Activated gamma-delta T cell (primary cell): Measurements from ENCODE around the gene ZBTB16.

ENCODE experiments used
- DNase-seq: peaks from one replicate; lab custom pipeline; 2025; lab: John Stamatoyannopoulos, UW

ZBTB16 gene

DNA sequence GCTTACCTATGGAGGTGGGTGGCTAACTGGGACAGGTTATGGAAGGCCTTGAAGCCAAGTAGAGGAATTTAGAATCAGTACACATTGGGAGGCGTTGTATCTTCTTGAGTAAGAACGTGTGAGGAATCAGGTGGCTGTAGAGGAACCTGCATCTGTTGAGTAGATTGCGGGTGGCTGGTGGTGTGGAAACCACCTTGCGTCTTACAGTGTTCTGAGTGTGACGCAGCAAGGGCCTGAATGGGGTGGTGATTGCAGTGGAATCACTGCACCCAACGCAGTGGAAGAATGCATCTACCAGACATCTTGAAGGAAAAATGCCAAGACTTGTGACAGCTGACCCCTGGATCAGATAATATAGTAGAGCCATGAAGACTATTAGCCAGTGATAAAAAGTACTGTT lies 125.9 kb downstream of the ZBTB16 start:
- DNase-seq, result no peak

DNA sequence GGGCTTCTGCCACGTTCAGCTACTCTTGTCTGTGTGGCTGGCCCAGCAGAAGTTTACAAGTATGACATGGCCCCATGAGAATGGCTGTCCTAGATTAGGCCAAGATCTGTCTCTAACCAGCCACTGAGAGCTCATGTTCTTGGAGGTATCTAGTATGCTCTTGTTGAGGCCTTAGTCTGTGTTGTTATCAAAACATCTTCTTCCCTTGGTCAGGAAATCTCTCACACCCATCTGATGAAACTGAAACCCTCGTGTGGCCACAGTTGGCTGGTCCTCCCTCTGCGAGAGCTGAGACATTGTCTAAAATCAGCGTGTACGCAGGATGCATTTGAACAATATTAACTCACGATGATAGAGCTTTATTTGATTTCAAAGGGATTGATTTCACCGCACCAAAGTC lies 127.7 kb downstream of the ZBTB16 start:
- DNase-seq, result no peak

DNA sequence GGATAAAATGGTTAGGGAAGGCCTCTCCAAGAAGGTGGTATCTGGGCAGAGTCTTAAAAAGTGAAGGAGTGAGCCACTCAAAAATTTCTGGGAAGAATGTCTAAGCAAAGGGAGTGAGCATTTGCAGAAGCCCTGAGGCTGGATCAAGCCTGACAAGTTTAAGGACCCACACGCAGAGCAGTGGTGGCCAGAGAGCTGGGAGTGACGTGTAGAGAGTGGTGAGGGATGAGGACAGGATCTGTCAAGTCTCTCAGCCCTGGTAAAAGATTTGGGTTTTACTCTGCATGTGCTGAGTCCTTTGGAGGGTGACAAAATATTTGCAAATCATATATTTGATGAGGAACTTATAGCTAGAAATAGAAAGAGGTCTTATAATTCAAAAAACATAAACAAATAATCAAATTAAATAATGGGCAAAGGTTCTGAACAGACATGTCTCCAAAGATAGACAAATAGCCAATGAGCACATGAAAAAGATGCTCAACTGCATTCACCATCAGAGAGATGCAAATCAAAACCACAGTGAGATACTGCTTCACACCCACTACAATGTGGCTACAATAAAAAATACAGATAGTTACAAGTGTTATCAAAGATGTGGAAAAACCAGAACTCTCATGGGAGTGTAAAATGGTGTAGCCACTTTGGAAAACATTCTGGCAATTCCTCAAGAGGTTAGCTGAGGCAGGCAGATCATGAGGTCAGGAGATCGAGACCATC lies 129.5 kb downstream of the ZBTB16 start:
- no peak for DNase-seq

DNA sequence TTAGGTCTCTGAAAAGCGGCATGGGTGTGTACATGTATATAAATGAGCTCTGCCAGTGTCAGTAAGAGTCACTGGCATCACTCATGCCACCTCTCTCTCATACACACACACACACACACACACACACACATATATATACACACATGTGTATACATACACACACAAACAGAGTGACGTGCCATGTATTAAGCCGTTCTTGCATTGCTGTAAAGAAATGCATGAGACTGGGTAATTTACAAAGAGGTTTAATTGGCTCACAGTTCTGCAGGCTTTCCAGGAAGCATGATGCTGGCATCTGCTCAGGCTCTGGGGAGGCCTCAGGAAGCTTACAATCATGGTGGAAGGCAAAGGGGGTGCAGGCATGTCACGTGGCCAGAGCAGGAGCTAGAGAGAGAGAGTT lies 131.1 kb downstream of the ZBTB16 start:
- DNase-seq, result no peak

DNA sequence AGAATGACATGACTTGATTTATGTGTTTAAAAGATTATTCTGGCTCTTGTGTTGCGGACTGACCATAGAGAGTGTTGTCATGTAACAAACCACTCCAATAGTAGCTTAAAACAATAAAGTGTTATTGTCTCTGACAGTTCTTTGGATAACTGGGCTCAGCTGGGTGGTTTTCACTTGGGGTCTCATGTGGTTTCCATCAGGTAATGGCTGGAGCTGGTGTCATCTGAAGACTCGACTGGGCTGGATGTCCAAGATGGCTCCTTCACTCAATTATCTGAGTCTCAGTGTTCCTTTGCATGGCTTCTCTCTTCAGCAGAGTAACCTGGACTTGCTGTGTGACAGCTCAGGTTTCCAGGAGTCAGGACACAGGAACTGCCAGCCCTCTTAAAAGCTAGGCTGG lies 132.4 kb downstream of the ZBTB16 start:
- DNase-seq, result no peak

DNA sequence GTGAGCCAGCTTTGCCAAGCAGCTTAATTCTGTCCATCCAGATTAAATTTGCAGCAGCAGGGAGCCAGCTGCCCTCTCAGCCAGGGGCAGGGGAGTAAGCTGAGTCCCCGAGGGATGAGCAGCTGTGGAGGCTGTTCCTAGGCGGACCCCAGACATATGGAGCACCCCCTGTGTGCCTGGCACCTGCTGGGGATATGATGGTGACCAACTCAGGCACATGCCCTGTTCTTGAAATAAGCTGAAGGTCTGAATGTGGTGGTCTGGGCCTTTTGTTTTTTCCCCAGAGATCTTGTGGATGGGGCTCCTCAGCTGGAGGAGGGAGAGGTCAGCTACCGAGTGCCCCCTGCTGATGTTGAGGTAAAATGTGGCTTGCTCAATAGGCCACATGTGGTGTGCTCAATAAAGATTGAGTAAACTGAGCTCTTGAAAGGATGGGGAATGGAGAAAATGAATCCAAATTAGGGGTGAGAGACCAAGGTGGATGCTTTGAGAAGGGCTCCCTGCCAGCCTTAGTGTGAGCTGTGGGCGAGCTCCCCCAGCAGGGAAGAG lies 133.4 kb downstream of the ZBTB16 start:
- no peak for DNase-seq

DNA sequence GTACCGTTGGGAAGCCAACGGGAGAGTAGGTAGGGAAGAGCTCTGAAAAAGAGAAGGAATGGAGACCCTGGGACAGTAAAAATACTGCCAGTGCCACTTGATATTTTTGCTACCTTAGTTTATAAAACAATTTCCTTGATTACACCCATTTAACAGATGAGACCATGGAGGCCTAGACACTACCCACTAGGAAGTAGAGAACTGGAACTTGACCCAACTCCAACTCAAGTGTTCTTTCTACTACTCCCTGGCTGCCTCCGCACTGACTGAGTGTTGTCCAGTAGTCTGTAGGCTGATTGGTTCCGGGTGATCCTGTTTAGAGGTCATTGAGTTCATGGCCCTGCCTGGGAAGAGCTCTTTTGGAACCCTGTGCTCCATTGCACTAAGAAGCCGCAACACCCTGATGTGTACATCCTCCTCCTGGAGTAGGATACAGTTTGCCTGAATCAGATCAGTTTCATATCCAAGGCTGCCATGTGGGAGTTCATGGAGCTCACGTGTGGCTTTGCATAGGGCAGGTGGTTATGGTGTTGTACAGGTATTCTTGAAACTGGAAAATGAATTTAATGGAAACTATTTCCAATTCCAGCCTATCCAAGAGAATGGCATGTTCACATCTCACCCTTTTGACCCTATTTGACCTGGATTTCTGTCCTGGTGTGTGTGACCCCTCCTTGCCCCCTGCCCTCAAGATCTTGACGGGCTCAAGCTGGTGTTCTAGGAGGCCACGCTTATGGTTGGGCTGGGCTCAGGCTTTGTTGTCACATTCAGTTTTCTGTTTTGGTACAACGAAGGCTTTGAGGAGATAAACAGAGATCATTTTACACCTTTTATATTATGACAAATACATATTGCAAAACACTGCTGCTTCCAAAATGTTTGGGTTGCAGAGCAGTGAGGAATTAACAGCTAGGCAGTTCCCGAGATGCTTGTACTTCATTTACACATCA lies 134.5 kb downstream of the ZBTB16 start:
- DNase-seq, result no peak

DNA sequence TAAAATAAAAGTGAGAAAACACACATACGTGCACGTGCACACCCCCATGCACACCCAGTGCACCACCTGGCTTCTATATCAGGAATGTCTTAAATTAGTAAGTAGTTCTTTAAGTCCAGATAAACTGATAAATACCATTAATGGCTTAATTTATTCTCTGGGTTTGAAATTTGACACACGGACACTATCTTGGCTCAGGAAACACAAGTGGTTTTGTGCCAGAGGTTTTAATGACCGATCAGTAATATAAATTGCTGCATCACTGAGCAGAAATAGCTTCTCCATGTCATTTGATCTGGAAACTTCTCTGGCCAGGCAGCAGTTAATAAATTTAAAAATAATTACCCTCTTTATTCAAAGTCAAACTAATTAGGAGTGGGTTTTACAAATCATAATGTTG lies 135.2 kb downstream of the ZBTB16 start:
- no peak for DNase-seq

DNA sequence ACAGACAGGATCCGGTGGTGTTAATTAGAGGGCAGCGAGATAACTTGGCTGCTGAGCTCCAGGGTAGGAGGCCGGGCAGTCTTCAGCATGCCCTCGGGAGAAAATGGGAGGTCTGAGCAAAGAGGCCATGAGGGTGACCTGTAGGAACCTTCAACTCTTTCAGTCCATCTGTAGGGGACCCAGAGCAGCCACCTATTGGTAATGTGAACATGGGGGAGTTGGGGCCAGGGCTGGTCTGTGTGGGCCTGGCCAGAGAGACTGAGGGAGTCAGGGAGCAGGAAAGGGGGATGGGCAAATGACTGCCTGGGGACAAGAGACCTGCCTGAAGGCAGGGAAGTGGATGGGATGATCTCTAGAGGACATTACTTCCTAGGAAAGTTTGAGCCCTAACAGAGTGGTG lies 135.6 kb downstream of the ZBTB16 start:
- DNase-seq, result no peak

DNA sequence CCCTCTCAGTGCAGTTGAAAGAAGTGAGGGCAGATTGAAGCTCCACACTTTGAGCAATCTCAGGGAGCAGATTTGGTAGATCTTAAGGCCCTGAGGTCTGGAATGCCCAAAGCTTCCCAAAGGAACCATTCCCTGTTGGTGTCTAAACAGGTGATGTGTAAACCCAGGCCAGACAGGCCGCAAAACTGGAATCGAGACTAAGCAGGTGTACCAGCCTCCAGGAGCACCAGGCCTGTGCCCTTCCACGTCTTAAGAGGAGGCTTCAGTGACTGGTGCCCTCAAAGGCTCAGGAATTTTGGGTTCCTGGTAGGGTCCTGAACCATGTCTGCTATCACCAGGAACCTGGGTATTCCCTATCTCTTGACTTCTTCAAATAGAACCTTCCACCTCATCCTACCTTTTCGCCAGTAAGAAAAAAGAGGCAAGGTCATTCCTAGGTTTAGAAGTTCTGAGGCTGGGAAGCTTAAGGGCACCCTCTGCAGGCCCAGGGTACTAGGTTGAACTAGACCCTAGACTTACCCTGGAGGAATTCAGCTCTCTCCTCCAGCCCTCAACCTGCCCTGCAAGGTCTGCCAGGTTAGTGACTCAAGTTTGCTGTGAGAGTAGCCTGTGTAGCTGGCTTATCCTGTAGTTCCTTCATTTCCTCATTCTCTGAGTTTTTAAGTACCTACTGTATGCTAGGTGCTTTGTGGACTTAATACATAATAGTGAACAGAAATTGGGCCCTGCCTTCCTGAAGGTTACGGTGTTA lies 136.6 kb downstream of the ZBTB16 start:
- DNase-seq, result no peak

DNA sequence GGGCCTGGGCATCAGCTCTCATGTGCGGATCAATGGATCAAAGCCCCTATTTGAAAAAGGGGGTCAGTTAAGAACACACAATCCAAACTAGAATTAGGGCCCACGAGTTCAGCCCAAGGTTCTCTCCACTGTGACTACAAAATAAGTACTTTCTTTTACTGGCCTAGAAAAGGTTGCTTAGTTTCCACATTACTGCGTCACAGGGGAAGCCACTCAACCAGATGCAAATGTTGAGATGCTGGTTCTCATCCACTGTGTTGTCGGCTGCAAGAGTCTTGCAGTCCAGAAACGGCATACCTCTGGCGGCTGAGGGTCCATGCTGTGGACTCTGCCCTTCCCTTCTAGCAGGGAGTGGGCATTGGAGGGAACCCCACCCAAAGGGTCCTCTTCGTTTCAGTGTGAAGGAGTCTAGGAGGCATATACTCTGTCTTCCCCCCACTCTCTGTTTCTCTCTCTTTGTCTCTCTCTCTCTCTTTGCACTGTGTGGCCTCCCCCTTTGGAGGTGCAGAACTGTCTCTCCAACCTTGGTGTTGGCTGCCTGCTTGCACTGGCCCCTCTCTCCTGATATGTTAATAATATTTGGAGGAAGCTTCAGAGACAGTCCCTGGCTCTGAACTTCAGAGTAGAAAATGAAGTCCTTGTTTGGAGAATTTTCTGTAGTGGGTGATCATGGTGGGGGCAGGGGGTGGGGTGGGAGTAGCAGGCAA lies 137.6 kb downstream of the ZBTB16 start:
- DNase-seq, result no peak

DNA sequence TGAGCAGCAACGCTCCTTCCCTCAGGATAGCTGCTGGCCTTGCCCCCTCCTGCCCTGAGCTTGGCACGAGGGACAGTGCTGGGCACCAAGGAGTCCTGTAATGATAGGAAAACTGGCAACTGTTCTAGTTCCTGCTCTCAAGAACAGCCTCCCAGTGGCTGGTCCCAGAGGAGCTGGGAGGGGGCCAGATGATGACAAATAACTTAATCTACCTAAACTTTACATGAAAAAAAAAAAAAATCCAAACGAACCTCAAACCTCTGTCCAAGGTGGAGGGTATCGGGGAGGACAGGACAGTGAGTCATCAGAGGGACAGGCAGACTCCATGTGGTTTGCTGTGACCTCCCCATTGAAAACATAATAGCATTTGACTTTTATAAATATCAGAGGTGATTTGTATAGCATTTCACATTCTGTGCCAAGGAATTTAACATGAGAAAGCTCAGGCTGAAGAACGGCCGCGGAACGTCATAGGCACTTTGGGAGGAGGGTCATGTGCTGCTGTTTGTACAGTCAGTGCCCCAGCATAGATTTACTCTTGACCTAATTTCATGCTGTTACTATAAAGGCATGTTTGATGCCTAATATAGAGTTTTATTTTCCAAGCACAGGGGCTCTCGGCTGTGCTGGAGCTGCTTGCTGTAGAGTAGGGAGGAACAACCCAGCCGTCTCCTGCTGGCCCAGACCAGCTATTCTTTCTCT lies 138.4 kb downstream of the ZBTB16 start:
- no peak for DNase-seq

DNA sequence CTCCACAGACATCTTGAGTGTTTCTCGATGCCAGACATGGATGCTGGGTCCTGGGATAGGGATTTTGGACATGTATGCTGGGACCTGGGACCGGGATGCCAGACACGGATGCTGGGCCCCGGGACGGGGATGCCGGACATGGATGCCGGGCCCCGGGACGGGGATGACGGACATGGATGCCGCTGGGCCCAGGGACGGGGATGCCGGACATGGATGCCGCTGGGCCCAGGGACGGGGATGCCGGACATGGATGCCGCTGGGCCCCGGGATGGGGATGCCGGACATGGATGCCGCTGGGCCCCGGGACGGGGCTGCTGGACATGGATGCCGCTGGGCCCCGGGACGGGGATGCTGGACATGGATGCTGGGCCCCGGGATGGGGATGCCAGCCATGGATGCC lies 139.5 kb downstream of the ZBTB16 start:
- no peak for DNase-seq

DNA sequence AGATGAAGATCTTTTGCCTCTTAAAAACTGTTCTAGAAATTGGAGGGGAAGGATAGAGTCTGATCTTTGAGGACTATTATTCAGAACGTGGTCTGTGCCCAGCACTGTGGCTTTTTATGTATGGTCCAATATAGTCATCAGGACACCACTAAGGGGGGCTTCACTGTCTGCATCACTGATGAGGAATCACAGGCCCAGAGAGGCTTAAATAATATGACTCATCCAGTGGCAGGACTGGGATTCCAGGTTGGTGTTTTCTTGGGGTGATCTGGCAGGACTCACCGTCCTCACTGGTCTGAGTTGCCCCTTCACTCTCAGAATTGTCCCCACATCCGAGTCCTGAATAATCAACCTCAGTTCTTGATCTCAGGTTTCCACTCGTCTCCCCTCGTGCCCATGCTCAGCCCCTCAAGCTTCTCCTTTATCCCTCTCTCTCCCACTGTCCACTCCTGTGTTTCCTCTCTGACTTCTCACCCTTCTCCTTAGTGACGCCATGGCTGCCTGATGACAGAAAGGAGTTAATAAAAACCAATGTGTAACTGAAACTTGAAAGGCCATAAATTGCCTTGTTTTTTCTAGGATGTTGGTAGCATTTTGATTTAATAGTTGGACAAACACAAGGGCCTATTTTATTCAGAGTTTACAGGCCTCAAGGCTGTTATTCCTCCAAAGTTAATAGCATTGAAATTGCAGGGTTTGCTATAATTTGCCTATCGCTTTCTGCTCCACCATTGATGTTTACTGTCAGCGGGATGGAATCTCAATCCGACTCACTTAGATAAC lies 141.0 kb downstream of the ZBTB16 start:
- no peak for DNase-seq

DNA sequence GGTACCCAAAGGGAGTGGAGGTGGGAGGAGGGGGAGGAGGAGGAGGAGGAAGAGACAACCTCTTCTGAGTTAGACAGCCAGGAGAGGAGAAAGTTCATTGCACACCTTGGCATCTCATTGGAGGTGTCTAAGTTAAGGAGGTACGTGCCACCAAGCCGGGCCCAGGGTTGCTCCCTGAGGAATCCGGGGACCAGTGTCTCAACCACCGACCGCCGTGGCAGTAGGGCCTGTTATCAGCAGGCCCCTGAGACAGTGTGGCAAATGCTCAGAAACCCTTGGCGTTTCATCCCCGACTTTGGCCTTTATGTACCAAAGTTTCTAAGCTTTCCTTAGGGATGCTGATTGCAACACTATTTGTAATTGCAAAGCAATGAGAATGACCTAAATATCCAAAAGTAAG lies 141.7 kb downstream of the ZBTB16 start:
- DNase-seq, result no peak

DNA sequence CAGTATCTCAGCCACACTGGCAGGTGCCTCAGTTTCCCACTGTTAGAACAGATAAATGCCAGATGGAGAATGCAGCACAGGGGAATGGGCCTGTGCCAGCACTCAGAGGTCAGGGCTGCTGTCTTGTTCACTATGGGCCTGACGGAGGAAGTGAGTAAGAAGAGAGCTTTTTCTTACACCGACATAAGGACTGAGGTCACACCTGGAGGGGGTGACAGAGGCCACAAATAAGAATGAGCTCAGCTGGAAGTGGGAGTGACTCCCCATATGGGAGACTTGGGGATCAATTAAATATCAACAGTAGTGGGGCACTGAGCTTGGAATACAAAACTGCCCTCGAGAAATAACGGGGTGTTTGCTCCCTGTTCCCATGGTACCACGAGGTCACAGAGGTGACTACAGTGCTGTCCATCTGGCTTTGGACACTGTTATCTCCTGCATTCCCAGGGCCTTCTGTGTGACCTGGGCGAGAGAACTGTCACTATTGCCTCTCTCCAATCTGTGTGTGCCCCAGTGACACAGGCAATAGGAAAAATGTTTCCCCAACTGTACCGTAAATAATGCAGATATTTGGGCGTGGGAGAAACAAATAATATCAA lies 142.6 kb downstream of the ZBTB16 start:
- no peak for DNase-seq

DNA sequence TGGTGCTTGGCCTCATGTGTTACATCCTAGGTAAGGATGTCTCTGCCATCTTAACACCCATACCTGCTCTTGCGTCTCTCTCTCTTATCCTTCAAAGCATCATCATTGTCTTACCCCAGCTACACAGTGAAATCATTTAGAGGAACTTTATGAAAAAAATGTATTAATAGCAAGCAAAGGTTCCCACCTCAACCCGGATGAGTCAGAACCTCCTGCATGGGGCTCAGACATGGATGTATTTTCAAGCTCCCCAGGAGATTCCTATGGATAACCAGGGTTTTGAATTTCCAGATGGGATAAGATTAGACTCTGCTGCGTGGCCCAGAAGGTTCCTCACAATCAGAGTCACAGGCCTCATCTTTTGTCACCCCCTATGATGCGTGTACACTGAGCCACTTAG lies 147.6 kb downstream of the ZBTB16 start:
- DNase-seq, result no peak

DNA sequence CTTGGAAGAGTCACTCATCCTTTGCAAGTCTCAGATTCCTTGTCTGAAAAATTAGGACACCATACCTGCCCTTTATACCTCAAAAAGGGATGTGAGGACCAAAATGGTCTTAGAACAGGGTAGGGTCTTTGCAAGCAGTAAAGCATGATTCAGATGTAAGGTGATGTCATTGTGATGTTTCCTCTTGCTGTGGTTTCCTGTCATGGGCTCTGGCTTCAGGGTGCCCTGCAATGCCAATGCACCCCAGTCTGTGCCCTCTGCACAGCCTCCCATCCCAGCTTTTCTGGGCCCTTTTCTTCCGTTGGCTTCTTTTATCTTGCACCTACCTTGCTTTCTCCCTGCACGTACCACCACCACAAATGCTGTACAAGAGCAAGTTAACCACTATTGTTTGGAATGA lies 148.9 kb downstream of the ZBTB16 start:
- DNase-seq, result no peak

DNA sequence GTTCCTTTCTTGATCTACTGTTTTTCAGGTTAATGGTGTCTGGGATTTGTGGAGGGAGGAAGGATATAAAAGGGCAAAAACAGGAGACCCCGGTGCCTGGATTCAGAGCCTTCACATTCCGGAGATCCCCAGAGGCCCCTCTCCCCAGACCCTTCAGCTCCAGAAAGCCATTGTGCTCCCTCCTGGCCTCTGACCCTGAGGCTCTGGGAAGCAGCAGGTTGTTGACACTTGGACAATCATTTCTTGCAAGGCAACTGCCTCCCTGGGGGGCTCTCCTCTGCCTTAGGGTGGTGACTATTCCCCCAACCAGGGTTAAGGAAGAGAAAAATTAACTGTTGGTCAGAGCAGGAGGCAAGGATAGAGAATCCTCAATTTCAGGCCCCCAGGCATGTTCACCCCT lies 149.8 kb downstream of the ZBTB16 start:
- no peak for DNase-seq

DNA sequence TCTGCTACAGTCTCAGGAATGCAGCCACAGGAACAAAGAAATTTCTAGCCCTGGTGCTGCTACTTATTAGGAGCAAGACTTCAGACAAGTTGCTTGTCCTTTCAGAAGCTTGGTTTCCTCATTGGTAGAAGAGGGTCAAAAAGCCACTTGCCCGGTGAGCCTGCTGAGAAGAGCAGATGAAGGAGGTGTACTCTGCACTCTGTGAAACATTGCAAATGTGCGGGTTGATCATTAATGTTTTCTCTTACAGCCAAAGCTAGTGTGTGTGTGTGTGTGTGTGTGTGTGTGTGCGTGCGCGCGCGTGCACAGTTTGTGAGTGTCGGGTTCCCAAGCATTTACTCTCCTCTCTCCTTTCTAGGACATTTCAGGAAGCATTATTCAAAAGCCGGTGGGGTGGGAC lies 150.4 kb downstream of the ZBTB16 start:
- DNase-seq, result no peak
